Measurements from ENCODE around the gene USP2. TPM values are rescaled to one million over a fixed set of nuclear protein-coding genes. Genes with fewer than 3 reads are reported as not detected.

USP2 gene
- total RNA-seq, 1 experiment from 2014 or later, result 14.4 TPM

GRCh38 chr11:119347242-119347641 is 34.2 kb downstream of the USP2 start:
- Mint-ChIP-seq H3K4me1 (ENCODE audit: low read depth, unreplicated experiment) (no peaks in the 10 kb centered on the region), H3K36me3 (ENCODE audit: insufficient read depth, unreplicated experiment) (no peaks in the 10 kb centered on the region), H3K27ac (ENCODE audit: unreplicated experiment) (no peak overlapping the region), H3K27me3 (ENCODE audit: insufficient read depth, unreplicated experiment) (peaks cover 3% of the 10 kb centered on the region), H3K4me3 (ENCODE audit: unreplicated experiment) (no peak overlapping the region), H3K9me3 (ENCODE audit: unreplicated experiment) (no peaks in the 10 kb centered on the region)
- Histone ChIP-seq H3K9me3 (no peaks in the 10 kb centered on the region), H3K36me3 (ENCODE audit: control insufficient read depth, insufficient read depth, low read length) (no peaks in the 10 kb centered on the region), H3K27me3 (replicated peaks; ENCODE audit: control insufficient read depth, insufficient read depth, low read length) (no peaks in the 10 kb centered on the region), H3K4me1 (no peaks in the 10 kb centered on the region; the same call in 1 of the 2 replicates), H3K4me3 (ENCODE audit: low read depth, low read length) (no peak overlapping the region)
- intact Hi-C loops (cut with micrococcal nuclease; ENCODE audit: unreplicated experiment), result no loop called here
- CTCF ChIA-PET, result interaction anchor here (0.8 to 2.5 kb wide), 3 partner anchors 7 to 14 kb away, joined by 6 to 14 read pairs (median 8); no protein-coding TSS in a partner anchor
- no peak for TF ChIP-seq CTCF (IDR thresholded peaks at IDR 0.05; ENCODE audit: insufficient read depth in 1 of 2, low read depth in 1 of 2, low read length in 1 of 2, severe bottlenecking in 1 of 2, unreplicated experiment in 1 of 2)
- BruUV-seq (replicated peaks), result no TSS peak
- DNase-seq, result no peak
- POLR2A ChIA-PET, result interaction anchor here (0.5 to 1.4 kb wide), 2 partner anchors 10 to 14 kb away, joined by 3 to 10 read pairs; no protein-coding TSS in a partner anchor

- Mint-ChIP-seq H3K4me1 (ENCODE audit: low read depth, unreplicated experiment) (no peaks in the 10 kb centered on the region), H3K36me3 (ENCODE audit: insufficient read depth, unreplicated experiment) (no peaks in the 10 kb centered on the region), H3K9me3 (ENCODE audit: unreplicated experiment) (no peaks in the 10 kb centered on the region), H3K4me3 (ENCODE audit: unreplicated experiment) (no peak within 1 kb of the TSS), H3K27ac (ENCODE audit: unreplicated experiment) (no peak within 1 kb of the TSS), H3K27me3 (ENCODE audit: insufficient read depth, unreplicated experiment) (peaks cover 3% of the 10 kb centered on the region)
- no peaks in the 10 kb centered on the region; the same call in 1 of the 2 replicates for H3K4me1 ChIP-seq
- intact Hi-C loops (cut with micrococcal nuclease; ENCODE audit: unreplicated experiment), result no loop called here
- no peaks in the 10 kb centered on the region for H3K27me3 ChIP-seq (replicated peaks; ENCODE audit: control insufficient read depth, insufficient read depth, low read length)
- no peak within 1 kb of the TSS for H3K4me3 ChIP-seq (ENCODE audit: low read depth, low read length)
- ChIA-PET POLR2A (interaction anchor here (1.4 kb wide), 1 partner anchor 15 kb away, joined by 10 read pairs; no protein-coding TSS in a partner anchor), CTCF (interaction anchor here (2.5 kb wide), 1 partner anchor 9 kb away, joined by 14 read pairs; no protein-coding TSS in a partner anchor)
- H3K36me3 ChIP-seq (ENCODE audit: control insufficient read depth, insufficient read depth, low read length), result no peaks in the 10 kb centered on the region
- BruUV-seq (replicated peaks), result no TSS peak
- no peak for DNase-seq
- no peak for TF ChIP-seq CTCF (IDR thresholded peaks at IDR 0.05; ENCODE audit: insufficient read depth in 1 of 2, low read depth in 1 of 2, low read length in 1 of 2, severe bottlenecking in 1 of 2, unreplicated experiment in 1 of 2)
- no peaks in the 10 kb centered on the region for H3K9me3 ChIP-seq
Observed at GRCh38 chr11:119346605-119347004, 34.9 kb downstream of the USP2 start, which contains the start of gene MFRP. TSS of gene MFRP (minus strand) at chr11:119346705. CDS start at chr11:119346513, 192 bp downstream.

GRCh38 chr11:119345685-119346084 is 35.8 kb downstream of the USP2 start:
- Mint-ChIP-seq H3K36me3 (ENCODE audit: insufficient read depth, unreplicated experiment) (no peaks in the 10 kb centered on the region), H3K4me1 (ENCODE audit: low read depth, unreplicated experiment) (no peaks in the 10 kb centered on the region), H3K27me3 (ENCODE audit: insufficient read depth, unreplicated experiment) (peaks cover 3% of the 10 kb centered on the region), H3K9me3 (ENCODE audit: unreplicated experiment) (no peaks in the 10 kb centered on the region), H3K4me3 (ENCODE audit: unreplicated experiment) (no peak overlapping the region), H3K27ac (ENCODE audit: unreplicated experiment) (no peak overlapping the region)
- ChIA-PET CTCF (interaction anchor here (1.0 to 1.2 kb wide), 2 partner anchors 25 to 28 kb away, joined by 3 read pairs; no protein-coding TSS in a partner anchor), POLR2A (no interaction called here)
- no peaks in the 10 kb centered on the region; the same call in 1 of the 2 replicates for H3K4me1 ChIP-seq
- no peak for TF ChIP-seq CTCF (IDR thresholded peaks at IDR 0.05; ENCODE audit: insufficient read depth in 1 of 2, low read depth in 1 of 2, low read length in 1 of 2, severe bottlenecking in 1 of 2, unreplicated experiment in 1 of 2)
- H3K27me3 ChIP-seq (replicated peaks; ENCODE audit: control insufficient read depth, insufficient read depth, low read length), result no peaks in the 10 kb centered on the region
- H3K36me3 ChIP-seq (ENCODE audit: control insufficient read depth, insufficient read depth, low read length), result no peaks in the 10 kb centered on the region
- H3K4me3 ChIP-seq (ENCODE audit: low read depth, low read length), result no peak overlapping the region
- no TSS peak for BruUV-seq (replicated peaks)
- no peak for DNase-seq
- intact Hi-C loops (cut with micrococcal nuclease; ENCODE audit: unreplicated experiment), result no loop called here
- no peaks in the 10 kb centered on the region for H3K9me3 ChIP-seq
